HFFc6 (cell line): ENCODE results near the gene SNAPC4. TPM values are rescaled to one million over a fixed set of nuclear protein-coding genes. Genes with fewer than 3 reads are reported as not detected.
A peak's percentile ranks its signal among the peaks of the same experiment; 100 is the strongest.
"Not testable (repeated sequence)": the region's sequence is repeated elsewhere in the genome, so short reads cannot be mapped to it uniquely, and the experiment has no call there.

Source experiments
- DNase-seq: peaks from one replicate; pipeline ENCODE4 v3.0.0-alpha.2; 2018
- H3K27ac Mint-ChIP-seq: 2 replicates; pipeline ENCODE4 v1.8.0; 2020; ENCODE audit warnings: mild to moderate bottlenecking, mixed read lengths
- H3K27me3 Mint-ChIP-seq: 2 replicates; pipeline ENCODE4 v1.8.0; 2021; ENCODE audit warnings: mild to moderate bottlenecking, moderate library complexity, mixed read lengths; ENCODE audit not compliant: insufficient read depth
- H3K36me3 Mint-ChIP-seq: 2 replicates; pipeline ENCODE4 v1.8.0; 2021; ENCODE audit warnings: low read depth, mixed read lengths
- H3K4me1 Mint-ChIP-seq: 2 replicates; pipeline ENCODE4 v1.8.0; 2020; ENCODE audit warnings: low read depth, mixed read lengths
- H3K4me3 Mint-ChIP-seq: 2 replicates; pipeline ENCODE4 v1.8.0; 2020; ENCODE audit warnings: mild to moderate bottlenecking, moderate library complexity, mixed read lengths
- H3K9me3 Mint-ChIP-seq: 2 replicates; pipeline ENCODE4 v1.8.0; 2020; ENCODE audit warnings: mild to moderate bottlenecking, mixed read lengths
- total RNA-seq, 6 experiments: library from RNA; stranded (reverse); fragmentation: NEBNext Ultra II Directional; extraction: Animal tissue kit (Norgen Biotek cat#: 25700); gene quantifications; 2 replicates in 1 of 6; 3 replicates in 5 of 6; pipeline ENCODE4 v1.2.3, GENCODE V29; 2021
- TF ChIP-seq, protein P1 (sequence below): fragments of 200-600 bp; sonication (generic); IDR thresholded peaks from 2 replicates; pipeline ENCODE4 v1.5.0; 2021; ENCODE audit warnings: antibody characterized with exemption, mild to moderate bottlenecking

SNAPC4 gene
- total RNA-seq, 6 experiments from 2014 or later: 6.2 to 9.4 (median 6.5) TPM

GRCh38 chr9:136412962-136413361, 13.0 kb upstream of the SNAPC4 start:
- Mint-ChIP-seq H3K27ac (no peak overlapping the region), H3K36me3 (peaks cover 45% of the 10 kb centered on the region), H3K4me3 (no peak overlapping the region), H3K27me3 (peaks cover 4% of the 10 kb centered on the region; the same call in 1 of the 2 replicates), H3K9me3 (no peaks in the 10 kb centered on the region), H3K4me1 (peaks cover 31% of the 10 kb centered on the region)
- TF ChIP-seq, protein P1, sequence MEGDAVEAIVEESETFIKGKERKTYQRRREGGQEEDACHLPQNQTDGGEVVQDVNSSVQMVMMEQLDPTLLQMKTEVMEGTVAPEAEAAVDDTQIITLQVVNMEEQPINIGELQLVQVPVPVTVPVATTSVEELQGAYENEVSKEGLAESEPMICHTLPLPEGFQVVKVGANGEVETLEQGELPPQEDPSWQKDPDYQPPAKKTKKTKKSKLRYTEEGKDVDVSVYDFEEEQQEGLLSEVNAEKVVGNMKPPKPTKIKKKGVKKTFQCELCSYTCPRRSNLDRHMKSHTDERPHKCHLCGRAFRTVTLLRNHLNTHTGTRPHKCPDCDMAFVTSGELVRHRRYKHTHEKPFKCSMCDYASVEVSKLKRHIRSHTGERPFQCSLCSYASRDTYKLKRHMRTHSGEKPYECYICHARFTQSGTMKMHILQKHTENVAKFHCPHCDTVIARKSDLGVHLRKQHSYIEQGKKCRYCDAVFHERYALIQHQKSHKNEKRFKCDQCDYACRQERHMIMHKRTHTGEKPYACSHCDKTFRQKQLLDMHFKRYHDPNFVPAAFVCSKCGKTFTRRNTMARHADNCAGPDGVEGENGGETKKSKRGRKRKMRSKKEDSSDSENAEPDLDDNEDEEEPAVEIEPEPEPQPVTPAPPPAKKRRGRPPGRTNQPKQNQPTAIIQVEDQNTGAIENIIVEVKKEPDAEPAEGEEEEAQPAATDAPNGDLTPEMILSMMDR: no peak
- DNase-seq: no peak

- peaks cover 2% of the 10 kb centered on the region; the same call in 1 of the 2 replicates for H3K27me3 Mint-ChIP-seq
- no peak for DNase-seq
- H3K4me1 Mint-ChIP-seq: peaks cover 31% of the 10 kb centered on the region
- peak overlapping the region; percentile 88 for H3K27ac Mint-ChIP-seq
- H3K9me3 Mint-ChIP-seq: no peaks in the 10 kb centered on the region
- H3K36me3 Mint-ChIP-seq: peaks cover 38% of the 10 kb centered on the region
- TF ChIP-seq, protein P1: no peak
- peak overlapping the region; percentile 98 for H3K4me3 Mint-ChIP-seq
These were observed 11.4 kb upstream of the SNAPC4 start for GRCh38 chr9:136411378-136411777.

GRCh38 chr9:136410500-136411287, 10.7 kb upstream of the SNAPC4 start, which contains the start of the genes ENTR1 and PMPCA:
ENTR1 (minus strand) TSS chr9:136410614; CDS start chr9:136410397, 217 bp downstream.
PMPCA (plus strand) TSS chr9:136410658; CDS start chr9:136410669, 11 bp downstream.
- H3K4me3 Mint-ChIP-seq: peak within 1 kb of the TSS; percentile 98

GRCh38 chr9:136409557-136410455, 9.8 kb upstream of the SNAPC4 start:
- TF ChIP-seq, protein P1: no peak
- no peaks in the 10 kb centered on the region for H3K9me3 Mint-ChIP-seq
- peak; percentile 24 for DNase-seq
- H3K27ac Mint-ChIP-seq: peak overlapping the region; percentile 91
- H3K36me3 Mint-ChIP-seq: peaks cover 34% of the 10 kb centered on the region
- peaks cover 31% of the 10 kb centered on the region for H3K4me1 Mint-ChIP-seq
- peak overlapping the region; percentile 98 for H3K4me3 Mint-ChIP-seq
- H3K27me3 Mint-ChIP-seq: peaks cover 2% of the 10 kb centered on the region

More at GRCh38 chr9:136410500-136411287, 10.7 kb upstream of the SNAPC4 start, which contains the start of the genes ENTR1 and PMPCA:
- peak within 1 kb of the TSS; percentile 91 for H3K27ac Mint-ChIP-seq
- H3K9me3 Mint-ChIP-seq: no peaks in the 10 kb centered on the region
- H3K4me1 Mint-ChIP-seq: peaks cover 31% of the 10 kb centered on the region
- TF ChIP-seq, protein P1: no peak
- peaks cover 33% of the 10 kb centered on the region for H3K36me3 Mint-ChIP-seq
- H3K27me3 Mint-ChIP-seq: peaks cover 2% of the 10 kb centered on the region; the same call in 1 of the 2 replicates
- DNase-seq: peak; percentile 78

DNA sequence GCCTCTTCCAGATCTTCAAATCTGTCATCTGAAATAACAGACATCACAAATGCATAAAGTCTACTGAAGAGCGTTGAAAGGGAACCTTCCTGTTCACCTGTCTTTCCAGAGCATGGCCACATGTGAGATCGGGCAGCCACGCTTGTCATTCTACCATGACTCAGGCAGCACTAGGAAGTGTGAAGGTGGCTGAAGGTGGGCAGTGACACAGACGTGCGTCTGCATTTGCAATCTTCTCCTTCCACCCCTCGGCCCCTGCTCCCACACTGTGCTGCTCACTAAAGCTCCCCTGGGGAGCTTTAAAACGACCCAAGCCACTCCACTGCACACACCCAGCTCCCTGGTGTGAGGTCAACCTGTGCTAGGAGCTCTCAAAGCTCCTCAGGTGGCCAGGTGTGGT, 7.9 kb upstream of the SNAPC4 start:
- DNase-seq: no peak
- Mint-ChIP-seq H3K9me3 (no peaks in the 10 kb centered on the region), H3K4me1 (peaks cover 31% of the 10 kb centered on the region), H3K36me3 (peaks cover 25% of the 10 kb centered on the region), H3K27ac (no peak overlapping the region), H3K4me3 (peak overlapping the region; percentile 24; the same call in 1 of the 2 replicates), H3K27me3 (peaks cover 2% of the 10 kb centered on the region)
- TF ChIP-seq, protein P1: no peak

DNA sequence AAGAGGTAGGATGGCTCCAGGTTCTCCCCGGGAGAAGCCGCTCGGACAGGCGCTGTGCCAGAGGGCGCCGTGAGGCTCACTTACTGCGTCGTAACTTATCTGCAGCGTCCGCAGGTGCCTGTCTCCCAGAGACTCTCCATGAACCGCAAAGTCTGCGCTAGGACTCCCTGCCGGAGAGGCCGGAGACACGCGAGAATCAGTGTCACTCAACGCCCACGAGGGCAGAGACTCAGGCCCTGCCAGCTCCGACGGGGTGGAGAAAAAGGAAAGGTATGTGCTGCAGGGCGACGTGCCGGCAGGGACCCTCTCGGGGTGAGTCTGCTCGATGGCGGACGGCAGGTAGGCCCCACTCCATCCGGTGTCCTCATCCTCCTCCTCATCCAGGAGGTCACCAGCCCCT, 7.1 kb upstream of the SNAPC4 start:
- H3K27me3 Mint-ChIP-seq, DNase-seq, H3K27ac Mint-ChIP-seq, H3K4me3 Mint-ChIP-seq, H3K9me3 Mint-ChIP-seq: not testable (repeated sequence)
- Mint-ChIP-seq H3K36me3 (peaks cover 20% of the 10 kb centered on the region), H3K4me1 (peaks cover 26% of the 10 kb centered on the region)

- not testable (repeated sequence) for H3K27ac Mint-ChIP-seq, H3K27me3 Mint-ChIP-seq, DNase-seq, H3K9me3 Mint-ChIP-seq, H3K4me3 Mint-ChIP-seq
- Mint-ChIP-seq H3K36me3 (peaks cover 18% of the 10 kb centered on the region), H3K4me1 (peaks cover 14% of the 10 kb centered on the region)
These were observed 5.9 kb upstream of the SNAPC4 start for GRCh38 chr9:136405904-136406303.
